ENCODE data around the gene TMEM258. TPM values are rescaled to one million over a fixed set of nuclear protein-coding genes. Genes with fewer than 3 reads are reported as not detected.

Gene TMEM258
- total RNA-seq, 1 experiment from 2014 or later: 95.4 TPM

DNA sequence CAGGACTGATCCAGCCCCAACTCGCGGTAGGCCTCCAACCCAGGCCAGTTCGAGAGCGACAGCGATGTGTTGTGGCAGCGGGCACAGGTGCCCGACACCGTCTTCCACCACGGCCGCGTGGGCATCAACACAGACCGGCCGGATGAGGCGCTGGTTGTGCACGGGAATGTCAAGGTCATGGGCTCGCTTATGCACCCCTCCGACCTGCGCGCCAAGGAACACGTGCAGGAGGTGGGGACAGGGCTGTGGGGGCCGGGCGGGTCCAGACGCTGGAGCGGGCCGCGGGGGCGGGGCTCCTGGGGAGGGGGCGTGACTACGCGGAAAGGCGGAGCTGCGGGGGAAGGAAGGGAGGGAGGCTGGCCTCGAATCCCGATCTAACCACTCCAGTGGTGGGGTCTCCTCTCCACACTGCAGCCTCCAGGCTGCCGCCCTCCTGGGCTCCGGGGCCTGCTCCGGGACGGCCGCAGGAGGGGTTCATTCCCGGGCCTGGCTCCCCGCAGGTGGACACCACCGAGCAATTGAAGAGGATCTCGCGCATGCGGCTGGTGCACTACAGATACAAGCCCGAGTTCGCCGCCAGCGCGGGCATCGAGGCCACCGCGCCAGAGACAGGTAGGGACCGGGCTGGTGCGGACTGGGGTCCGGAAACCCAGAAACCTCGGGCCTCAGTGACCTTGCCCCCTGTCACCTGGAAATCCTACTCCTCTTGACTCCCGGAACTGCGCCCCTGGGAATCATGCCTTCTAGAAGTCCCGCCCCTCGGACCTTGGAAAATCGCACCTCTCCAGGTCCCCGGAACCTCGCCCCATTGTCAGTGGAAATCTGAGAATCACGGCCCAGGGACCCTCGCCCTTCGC, 14.9 kb downstream of the TMEM258 start:
- DNase-seq (ENCODE audit: extremely low read depth, low read depth): no peak

DNA sequence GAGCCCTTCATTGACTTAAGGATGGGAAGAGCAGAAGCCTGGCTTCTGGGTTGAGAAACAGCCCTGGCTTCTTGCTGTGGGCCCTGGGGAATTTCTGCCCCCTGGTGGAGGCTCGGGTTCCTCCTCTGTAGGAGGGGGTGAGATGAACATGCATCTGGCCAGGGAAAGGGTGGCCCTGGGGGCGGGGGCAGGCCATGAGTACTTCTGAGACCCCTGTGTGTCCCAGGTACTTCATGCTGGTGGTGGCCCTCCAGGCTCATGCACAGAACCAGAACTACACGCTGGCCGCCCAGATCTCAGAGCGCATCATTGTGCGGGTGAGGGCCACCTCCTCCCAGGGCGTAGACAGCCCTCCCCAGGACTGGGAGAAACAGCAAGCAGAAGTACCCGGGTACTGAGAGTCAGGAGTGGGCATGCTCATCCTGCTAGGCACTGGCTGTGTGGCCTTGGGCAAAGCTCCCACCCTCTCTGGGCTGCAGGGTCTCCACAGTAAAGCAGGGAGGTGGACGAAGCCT, 15.8 kb downstream of the TMEM258 start:
- DNase-seq (ENCODE audit: extremely low read depth, low read depth): peak; percentile 34

DNA sequence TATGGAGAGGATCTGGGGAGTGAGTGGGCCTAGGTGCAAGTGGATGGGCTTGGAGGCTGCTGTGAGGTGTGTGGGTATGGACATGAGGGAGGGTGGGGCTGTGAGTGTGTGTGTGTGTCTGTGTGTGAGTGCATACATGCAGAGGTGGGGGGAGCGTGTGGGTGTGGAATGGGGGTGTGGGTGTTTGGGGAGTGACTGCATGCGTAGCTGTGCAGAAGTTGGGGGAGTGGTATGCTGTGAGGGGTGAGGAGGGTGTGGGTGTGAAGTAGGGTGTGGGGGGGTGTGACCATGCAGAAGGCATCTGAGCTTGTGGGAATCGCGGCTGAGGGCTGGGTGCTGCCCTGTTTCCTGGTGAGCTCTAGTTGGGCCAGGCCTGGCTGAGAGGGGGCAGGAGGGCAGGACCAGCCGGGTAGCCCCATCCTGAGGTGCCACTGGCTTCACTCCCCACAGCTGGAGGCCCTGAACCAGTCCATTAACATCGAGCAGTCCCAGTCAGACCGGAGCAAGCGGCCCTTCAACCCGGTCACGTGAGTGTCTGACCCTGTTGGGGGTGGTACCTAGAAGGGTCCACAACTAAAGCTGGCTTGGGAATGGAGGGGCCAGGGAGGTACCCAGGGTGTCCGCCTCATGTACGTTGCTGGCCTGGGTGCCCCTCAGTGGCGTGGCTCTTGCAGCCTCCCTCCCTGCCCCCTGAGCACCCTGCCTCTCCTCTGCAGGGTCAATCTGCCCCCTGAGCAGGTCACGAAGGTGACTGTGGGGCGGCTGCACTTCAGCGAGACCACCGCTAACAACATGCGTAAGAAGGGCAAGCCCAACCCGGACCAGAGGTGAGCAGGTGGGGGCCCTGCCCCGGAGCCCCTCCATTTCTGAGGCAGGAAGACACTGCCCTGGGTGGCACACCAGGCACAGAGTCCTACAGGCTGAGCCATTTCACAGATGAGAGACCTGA, 16.5 kb downstream of the TMEM258 start:
- DNase-seq (ENCODE audit: extremely low read depth, low read depth): no peak

DNA sequence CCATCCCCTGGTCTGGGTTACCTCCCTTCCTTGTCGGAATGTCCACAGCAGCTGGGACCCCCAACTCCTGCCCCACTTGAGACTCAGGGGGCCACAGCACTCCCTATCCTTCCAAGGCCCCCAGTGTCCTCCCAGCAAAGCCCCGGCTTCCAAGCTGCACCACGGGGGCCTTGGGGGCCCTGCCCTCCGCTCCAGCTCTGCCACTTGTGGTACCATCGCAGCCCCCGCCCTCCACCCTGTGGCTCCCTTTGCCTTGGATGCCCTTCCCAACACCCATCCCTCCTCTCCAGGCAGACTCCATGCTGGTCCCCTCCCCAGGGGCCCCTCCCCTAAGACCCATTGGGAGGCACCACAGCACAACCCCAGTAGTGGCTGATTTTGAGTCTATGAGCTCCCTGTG, 17.3 kb downstream of the TMEM258 start:
- DNase-seq (ENCODE audit: extremely low read depth, low read depth): no peak

DNA sequence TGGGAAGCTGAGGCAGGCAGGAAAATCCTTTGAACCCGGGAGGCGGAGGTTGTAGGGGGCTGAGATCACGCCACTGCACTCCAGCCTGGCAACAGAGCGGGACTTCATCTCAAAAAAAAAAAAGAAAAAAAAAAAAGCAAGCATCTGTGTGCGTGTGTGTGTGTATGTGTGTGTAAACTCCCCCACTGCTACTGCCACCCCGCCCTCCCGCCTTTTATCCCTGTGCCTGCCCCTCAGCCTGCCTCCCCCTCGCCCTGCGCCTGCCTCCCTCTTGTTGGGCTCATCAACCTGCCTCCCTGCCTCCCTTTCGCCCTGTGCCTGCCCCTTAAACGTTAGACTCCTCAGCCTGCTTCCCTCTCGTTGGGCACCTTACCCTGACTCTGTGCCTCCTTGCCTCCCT, 18.0 kb downstream of the TMEM258 start:
- DNase-seq (ENCODE audit: extremely low read depth, low read depth): no peak

DNA sequence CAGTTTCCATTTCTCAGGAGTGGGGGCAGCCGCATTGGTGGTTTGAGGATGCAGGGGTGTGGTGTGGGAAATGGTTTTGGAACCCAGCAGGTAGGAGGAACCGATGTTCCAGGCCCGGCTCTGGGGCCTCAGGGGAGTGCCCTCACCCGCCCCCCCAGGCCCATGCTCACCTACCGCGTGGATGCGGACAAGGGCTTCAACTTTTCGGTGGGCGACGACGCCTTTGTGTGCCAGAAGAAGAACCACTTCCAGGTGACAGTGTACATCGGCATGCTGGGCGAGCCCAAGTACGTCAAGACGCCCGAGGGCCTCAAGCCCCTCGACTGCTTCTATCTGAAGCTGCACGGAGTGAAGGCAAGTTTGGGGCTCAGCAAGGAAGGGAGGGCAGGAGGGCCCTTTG, 18.6 kb downstream of the TMEM258 start:
- DNase-seq (ENCODE audit: extremely low read depth, low read depth): no peak

DNA sequence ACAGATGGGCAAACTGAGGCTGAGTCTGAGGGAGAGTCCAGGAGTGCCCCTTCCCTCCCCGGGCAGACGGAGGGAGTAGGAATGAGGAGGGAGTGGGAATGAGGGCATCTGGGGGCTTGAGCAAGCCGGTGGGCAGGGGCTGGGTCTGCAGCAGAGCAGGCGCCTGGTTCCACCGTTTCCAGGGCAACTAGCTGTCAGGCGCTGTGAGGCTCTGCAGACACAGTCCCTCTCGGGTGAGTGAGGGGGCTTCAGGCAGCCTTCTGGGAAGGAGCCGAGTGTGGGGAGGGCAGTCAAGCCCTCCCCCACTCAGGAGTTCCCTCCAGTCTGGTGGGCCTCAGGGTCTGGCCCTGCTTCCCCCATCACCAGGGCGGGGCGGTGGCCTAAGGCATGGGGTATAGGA, 19.0 kb downstream of the TMEM258 start:
- no peak for DNase-seq (ENCODE audit: extremely low read depth, low read depth)

DNA sequence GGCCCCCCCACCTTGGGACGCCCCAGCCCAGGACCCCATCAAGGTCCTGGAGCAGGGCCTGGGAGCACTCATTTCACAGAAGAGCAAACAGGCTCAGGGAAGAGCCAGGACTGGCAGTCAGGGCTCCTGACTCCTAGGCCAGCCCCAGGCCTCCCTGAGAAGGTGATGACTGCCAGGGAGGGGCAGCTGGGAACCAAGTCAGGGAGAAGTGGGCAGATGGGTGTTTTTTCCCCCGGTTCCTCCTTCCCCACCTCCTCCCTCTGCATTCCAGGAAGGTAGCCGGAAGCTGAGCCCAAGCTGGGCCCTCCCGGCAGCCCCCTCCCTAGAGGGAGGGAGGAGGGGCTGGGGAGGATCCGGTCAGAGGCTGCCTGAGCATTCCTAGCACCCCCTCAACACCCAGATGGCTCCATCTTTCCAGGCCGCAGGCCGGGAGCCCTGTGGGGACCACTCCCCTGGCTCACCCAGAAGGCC, 20.4 kb downstream of the TMEM258 start:
- no peak for DNase-seq (ENCODE audit: extremely low read depth, low read depth)

DNA sequence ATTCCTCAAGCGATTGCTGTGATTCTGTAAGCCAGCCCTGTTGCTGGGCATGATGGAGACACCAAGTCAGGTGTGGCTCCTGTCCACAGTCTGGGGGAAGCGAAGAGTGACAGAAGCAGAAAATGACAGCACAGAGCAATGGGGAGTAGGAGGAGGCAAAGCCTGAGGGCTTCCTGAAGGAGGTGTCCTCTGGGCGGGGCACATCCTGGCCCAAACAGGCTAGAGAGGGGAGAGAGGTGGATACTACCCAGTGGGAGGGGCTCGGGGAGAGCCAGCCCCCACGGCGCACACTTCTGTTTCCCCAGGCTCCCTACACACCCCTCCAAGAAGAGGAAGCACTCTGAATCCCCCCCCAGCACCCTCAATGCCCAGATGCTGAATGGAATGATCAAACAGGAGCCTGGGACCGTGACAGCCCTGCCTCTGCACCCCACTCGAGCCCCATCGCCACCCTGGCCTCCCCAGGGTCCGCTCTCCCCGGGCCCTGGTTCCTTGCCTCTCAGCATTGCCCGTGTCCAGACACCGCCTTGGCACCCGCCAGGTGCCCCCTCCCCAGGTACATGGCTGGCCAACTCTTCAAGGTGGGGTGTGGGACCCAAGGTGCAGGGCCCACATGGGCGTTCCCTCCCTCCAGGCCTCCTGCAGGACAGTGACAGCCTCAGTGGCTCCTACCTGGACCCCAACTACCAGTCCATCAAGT, 21.1 kb downstream of the TMEM258 start:
- no peak for DNase-seq (ENCODE audit: extremely low read depth, low read depth)

DNA sequence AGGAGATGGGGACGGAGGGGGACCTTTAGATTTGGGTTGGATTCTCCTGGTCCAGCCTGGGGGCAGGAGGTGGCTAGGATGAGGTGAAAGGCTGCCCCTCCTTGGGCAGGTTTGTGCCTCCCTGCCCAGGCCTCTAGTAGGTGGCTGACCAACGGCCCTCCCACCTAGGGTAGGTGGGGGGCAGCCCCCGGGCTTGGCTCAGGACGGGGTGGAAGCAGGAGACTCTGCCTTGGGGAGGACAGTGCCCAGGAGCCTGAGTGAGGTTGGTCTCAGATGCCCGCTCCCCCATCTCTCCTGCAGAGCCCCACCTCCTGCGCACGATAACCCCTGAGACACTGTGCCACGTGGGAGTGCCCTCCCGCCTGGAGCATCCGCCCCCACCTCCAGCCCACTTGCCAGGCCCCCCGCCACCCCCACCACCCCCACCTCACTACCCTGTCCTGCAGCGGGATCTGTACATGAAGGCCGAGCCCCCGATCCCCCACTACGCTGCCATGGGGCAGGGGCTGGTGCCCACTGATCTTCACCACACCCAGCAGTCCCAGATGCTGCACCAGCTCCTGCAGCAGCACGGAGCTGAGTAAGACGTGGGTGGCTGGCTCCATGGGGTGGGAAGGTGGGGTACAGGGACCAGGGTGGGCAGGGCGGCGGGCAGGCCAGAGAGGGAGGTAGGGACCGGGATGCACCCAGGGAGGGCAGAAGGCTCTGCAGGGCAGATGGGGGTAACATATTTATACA, 22.3 kb downstream of the TMEM258 start:
- no peak for DNase-seq (ENCODE audit: extremely low read depth, low read depth)

DNA sequence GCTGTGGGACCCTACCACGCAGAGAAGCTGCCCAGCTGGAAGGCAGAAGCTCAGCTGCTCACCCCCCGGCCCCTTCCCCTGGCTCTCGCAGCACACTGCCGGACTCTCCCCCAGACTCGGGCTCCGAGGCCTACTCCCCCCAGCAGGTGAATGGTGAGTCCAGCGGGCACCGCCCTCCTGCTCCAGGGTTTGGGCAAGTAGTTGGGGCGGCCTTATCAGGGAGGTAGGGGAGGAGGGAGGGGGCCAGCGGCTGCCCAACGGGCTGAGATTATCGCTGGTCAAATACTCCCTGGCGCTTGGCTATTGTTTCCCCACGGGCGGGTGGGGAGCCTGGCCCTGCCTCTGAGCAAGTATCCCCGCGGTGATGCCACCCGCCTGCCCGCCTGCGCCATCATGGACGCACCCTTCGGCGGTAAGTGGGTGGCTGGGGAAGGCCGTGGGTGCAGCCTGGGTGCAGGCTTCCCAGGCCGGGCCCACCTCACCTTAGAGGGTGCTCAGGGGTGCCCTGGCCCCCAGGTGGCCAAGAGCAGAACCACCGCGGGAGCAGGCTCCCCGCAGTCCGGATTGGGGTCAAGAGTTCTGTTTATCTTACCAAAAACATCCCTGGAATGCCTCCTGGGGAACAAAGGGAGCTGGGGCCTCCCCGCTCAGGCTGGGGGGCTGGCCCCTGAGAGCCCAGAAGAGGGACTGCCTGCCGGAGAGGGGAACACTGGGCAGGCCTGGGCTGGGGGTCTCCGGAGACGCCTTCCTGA, 23.1 kb downstream of the TMEM258 start:
- no peak for DNase-seq (ENCODE audit: extremely low read depth, low read depth)

DNA sequence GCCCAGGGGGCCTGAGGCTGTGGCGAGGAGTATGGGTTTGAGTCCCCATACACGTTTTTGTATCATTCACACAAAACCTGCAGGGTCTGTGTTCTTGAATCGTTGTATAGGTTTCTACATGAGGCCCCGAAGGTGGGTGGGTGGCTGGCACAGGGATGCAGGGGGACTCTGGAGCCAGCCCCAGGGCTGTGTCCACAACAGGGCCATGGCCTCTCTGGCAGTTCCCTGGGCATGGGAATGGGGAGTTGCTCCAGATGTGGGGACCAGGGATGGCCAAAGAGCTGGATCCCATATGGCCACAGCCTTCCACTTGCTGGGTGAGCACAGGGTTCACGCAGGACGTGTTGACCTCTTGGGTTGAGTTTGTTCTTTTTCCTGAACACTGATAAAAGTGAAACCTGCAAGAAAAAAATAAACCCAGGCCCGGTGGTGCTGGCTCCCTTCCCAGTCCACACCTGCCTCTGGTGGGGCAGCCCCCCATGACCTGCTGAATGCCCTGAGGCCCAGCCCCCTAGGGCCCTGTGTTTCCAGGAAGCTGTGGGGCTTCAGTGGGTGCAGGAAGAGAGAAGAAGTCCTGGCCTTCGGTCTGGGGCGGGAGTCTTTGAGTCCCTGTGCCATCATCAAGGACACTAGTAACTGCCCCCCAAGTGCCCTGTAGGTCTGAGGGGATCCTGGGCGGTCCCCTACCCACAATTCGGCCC, 23.9 kb downstream of the TMEM258 start:
- no peak for DNase-seq (ENCODE audit: extremely low read depth, low read depth)

DNA sequence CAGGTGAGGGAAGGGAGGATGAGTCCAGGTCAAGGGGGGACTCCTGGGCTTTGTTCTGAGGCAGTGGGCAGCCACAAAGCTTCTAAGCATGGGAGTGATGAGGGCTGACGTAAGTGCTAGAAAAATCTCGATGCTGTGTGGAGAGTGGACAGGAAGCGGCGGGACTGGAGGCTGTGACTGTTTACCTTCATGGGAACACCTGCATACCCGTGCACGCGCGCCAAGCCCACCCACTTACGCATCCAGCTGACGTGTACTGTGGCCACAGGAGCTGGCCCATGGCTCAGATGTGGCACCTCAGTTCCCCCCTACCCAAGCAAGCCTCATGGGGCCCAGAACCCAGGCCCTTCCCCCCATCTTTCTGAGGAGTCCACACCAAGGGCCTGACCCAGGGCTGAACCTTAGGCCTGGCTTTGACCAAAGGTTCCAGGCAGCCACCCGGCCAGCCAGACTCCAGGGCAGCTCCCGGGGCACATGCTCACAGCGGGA, 26.0 kb downstream of the TMEM258 start:
- DNase-seq (ENCODE audit: extremely low read depth, low read depth): no peak

DNA sequence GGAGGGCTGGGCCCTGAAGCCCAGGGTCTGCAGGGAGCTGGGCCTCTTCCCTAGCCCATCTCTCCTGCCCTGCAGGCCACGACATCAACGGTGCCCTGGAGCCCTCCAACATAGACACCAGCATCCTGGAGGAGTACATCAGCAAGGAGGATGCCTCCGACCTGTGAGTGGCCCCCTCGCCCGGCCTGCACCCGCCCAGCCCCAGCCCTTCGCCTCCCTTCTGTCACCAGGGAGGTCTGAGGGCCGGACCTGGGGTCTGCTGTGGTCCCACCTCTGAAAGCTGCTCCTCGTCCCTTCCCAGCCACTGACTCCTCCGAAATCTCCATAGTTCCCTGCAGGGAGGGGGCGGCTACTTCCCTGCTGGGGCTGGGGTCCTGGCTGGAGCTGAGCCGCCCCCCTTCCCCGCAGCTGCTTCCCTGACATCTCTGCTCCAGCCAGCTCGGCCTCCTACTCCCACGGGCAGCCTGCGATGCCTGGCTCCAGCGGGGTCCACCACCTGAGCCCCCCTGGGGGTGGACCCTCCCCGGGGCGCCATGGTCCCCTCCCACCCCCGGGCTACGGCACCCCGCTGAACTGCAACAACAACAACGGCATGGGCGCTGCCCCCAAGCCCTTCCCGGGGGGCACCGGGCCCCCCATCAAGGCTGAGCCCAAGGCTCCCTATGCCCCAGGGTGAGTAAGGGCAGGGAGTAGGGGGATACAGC, 26.7 kb downstream of the TMEM258 start:
- DNase-seq (ENCODE audit: extremely low read depth, low read depth): no peak

DNA sequence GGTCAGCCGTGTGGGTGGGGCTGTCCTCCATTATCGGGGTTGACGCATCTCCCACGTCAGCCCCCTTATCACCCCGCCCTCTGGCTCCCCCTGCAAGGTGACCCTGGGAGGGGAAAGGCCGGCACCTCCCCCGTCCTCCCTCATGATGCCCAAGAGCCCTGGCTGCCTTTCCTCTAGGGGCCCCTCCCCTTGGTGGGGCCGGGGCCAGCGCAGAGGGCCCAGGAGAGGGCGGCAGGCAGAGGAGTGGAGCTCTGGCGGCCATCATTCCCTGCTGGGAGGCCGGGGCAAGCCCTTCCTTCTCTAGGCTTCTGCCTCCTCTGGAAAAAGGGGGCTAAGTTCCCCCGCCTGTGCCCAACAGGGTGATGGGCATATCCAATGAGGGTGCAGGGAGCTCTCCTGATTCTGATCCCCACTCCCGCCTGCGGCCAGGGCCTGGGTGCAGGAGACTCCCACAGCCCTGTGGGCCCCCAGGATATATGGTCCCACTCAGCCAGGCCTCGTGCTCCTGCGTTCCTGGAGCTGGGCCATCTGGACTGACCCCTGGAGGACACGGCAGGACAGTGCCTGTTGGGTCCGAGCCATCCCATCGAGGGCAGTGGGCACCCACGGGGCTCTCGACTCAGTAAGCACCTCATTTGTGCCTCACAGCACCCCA, 27.7 kb downstream of the TMEM258 start:
- no peak for DNase-seq (ENCODE audit: extremely low read depth, low read depth)

DNA sequence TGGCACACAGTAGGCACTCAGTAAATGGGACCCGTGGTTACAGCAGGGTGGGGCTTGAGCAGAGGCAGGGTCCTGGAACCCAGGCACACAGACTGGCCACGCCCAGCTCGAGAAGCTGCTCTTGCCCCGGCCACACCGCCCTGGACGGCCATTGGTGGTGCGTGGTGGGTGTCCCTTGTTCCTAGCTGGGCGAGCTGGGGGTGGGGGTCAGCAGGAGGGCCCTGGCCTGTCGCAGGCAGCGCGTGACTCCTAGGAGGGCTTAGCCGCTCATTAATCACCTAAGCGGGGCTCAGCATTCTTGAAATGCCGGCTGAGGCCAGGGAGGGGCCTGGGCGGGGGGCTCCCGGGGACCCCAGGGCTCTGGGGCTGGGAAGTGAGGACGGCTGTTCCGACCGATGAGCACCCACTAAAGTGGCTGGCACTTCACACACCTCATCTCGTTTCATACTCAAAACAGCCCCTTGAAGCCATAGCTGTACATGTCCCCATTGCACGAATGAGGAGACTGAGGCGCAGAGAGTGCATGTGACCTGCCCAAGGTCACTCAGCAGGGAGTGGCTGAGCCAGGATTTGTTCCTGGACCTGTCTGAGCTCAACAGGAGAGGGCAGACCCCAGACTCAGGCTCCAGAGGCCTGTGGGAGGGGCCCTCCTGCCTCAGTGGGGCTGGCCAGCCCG, 28.3 kb downstream of the TMEM258 start:
- DNase-seq (ENCODE audit: extremely low read depth, low read depth): no peak

DNA sequence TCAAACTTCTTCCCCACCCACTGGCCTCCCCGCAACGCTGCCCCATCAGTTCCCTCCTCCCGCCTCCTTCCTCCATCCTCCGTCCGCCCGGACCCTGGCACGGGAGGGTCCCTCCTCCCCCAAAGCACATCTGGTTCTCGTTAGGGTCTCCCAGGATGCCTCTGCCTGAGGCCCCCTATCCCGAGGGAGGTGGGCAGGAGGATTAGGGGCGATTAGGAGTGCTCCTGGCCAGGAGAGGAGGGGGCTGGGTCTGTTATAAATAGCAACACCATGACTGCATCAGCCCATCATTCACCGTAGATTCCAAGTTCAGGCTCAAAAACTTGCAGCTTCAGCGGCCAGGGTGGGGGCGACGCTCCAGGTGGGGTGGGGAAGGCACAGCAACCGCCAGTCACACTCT, 29.6 kb downstream of the TMEM258 start:
- no peak for DNase-seq (ENCODE audit: extremely low read depth, low read depth)

Measured in NCI-H460 (cell line).